Measurements from ENCODE around the gene RAB28. TPM values are rescaled to one million over a fixed set of nuclear protein-coding genes. Genes with fewer than 3 reads are reported as not detected.

The RAB28 gene
- total RNA-seq, 1 donor from 2014 or later, result 11.9 TPM

GRCh38 chr4:13509442-13509841 is 25.3 kb upstream of the RAB28 start:
- H3K4me2 ChIP-seq (ENCODE audit: low read length), result no peak overlapping the region
- FAIRE-seq, result no peak
- peaks cover 2% of the 10 kb centered on the region for H3K4me1 Mint-ChIP-seq (ENCODE audit: low read depth, unreplicated experiment)

GRCh38 chr4:13504374-13504773 is 20.2 kb upstream of the RAB28 start:
- Histone ChIP-seq H3K36me3 (ENCODE audit: insufficient read depth, low read length) (no peaks in the 10 kb centered on the region), H3K27me3 (ENCODE audit: insufficient read depth, low read length) (peaks cover 4% of the 10 kb centered on the region), H4K20me1 (ENCODE audit: insufficient read depth, low read length) (no peaks in the 10 kb centered on the region), H3K4me2 (ENCODE audit: low read length) (no peak overlapping the region), H3K4me1 (ENCODE audit: insufficient read depth, low read length) (no peaks in the 10 kb centered on the region), H3K9ac (ENCODE audit: low read length) (no peak overlapping the region), H3K4me3 (ENCODE audit: insufficient read depth, low read depth, low read length) (no peak overlapping the region), H3K9me3 (ENCODE audit: insufficient read depth, low read depth, low read length) (no peaks in the 10 kb centered on the region), H2AFZ (ENCODE audit: low read depth, low read length) (no peak overlapping the region), H3K27ac (ENCODE audit: low read depth, low read length) (no peak overlapping the region), H3K79me2 (ENCODE audit: insufficient read depth, low read length) (no peaks in the 10 kb centered on the region)
- Mint-ChIP-seq H3K27ac (ENCODE audit: unreplicated experiment) (no peak overlapping the region), H3K36me3 (ENCODE audit: low read depth, unreplicated experiment) (no peaks in the 10 kb centered on the region), H3K4me3 (ENCODE audit: unreplicated experiment) (no peak overlapping the region), H3K27me3 (ENCODE audit: low read depth, unreplicated experiment) (no peaks in the 10 kb centered on the region), H3K9me3 (ENCODE audit: unreplicated experiment) (no peaks in the 10 kb centered on the region), H3K4me1 (ENCODE audit: low read depth, unreplicated experiment) (no peaks in the 10 kb centered on the region)
- DNase-seq (ENCODE audit: low read depth) (no peak), FAIRE-seq (no peak)
- TF ChIP-seq CTCF (IDR thresholded peaks at IDR 0.05; ENCODE audit: insufficient read depth, low read depth, low read length) (no peak), EZH2 (IDR thresholded peaks at IDR 0.05; ENCODE audit: insufficient read depth, low read length) (no peak)

More at GRCh38 chr4:13509442-13509841, 25.3 kb upstream of the RAB28 start:
- no peak for TF ChIP-seq CTCF (IDR thresholded peaks at IDR 0.05; ENCODE audit: insufficient read depth, low read depth, low read length)
- TF ChIP-seq EZH2 (IDR thresholded peaks at IDR 0.05; ENCODE audit: insufficient read depth, low read length), result no peak
- no peaks in the 10 kb centered on the region for H3K36me3 ChIP-seq (ENCODE audit: insufficient read depth, low read length)
- no peaks in the 10 kb centered on the region for H3K79me2 ChIP-seq (ENCODE audit: insufficient read depth, low read length)
- H3K27me3 Mint-ChIP-seq (ENCODE audit: low read depth, unreplicated experiment), result no peaks in the 10 kb centered on the region
- H3K4me3 Mint-ChIP-seq (ENCODE audit: unreplicated experiment), result no peak overlapping the region
- H2AFZ ChIP-seq (ENCODE audit: low read depth, low read length), result no peak overlapping the region
- H3K27me3 ChIP-seq (ENCODE audit: insufficient read depth, low read length), result peaks cover 12% of the 10 kb centered on the region
- H3K9me3 Mint-ChIP-seq (ENCODE audit: unreplicated experiment), result no peaks in the 10 kb centered on the region
- H4K20me1 ChIP-seq (ENCODE audit: insufficient read depth, low read length), result no peaks in the 10 kb centered on the region
- H3K9me3 ChIP-seq (ENCODE audit: insufficient read depth, low read depth, low read length), result no peaks in the 10 kb centered on the region
- DNase-seq (ENCODE audit: low read depth), result no peak
- H3K27ac Mint-ChIP-seq (ENCODE audit: unreplicated experiment), result no peak overlapping the region
- H3K27ac ChIP-seq (ENCODE audit: low read depth, low read length), result no peak overlapping the region
- H3K36me3 Mint-ChIP-seq (ENCODE audit: low read depth, unreplicated experiment), result no peaks in the 10 kb centered on the region
- H3K4me3 ChIP-seq (ENCODE audit: insufficient read depth, low read depth, low read length), result no peak overlapping the region
- H3K4me1 ChIP-seq (ENCODE audit: insufficient read depth, low read length), result no peaks in the 10 kb centered on the region
- H3K9ac ChIP-seq (ENCODE audit: low read length), result no peak overlapping the region

GRCh38 chr4:13498469-13498868 is 14.3 kb upstream of the RAB28 start:
- Histone ChIP-seq H4K20me1 (ENCODE audit: insufficient read depth, low read length) (no peaks in the 10 kb centered on the region), H3K27me3 (ENCODE audit: insufficient read depth, low read length) (peaks cover 4% of the 10 kb centered on the region), H3K36me3 (ENCODE audit: insufficient read depth, low read length) (no peaks in the 10 kb centered on the region), H2AFZ (ENCODE audit: low read depth, low read length) (no peak overlapping the region), H3K9ac (ENCODE audit: low read length) (no peak overlapping the region), H3K27ac (ENCODE audit: low read depth, low read length) (no peak overlapping the region), H3K79me2 (ENCODE audit: insufficient read depth, low read length) (no peaks in the 10 kb centered on the region), H3K4me2 (ENCODE audit: low read length) (no peak overlapping the region), H3K4me3 (ENCODE audit: insufficient read depth, low read depth, low read length) (no peak overlapping the region), H3K9me3 (ENCODE audit: insufficient read depth, low read depth, low read length) (no peaks in the 10 kb centered on the region), H3K4me1 (ENCODE audit: insufficient read depth, low read length) (no peaks in the 10 kb centered on the region)
- H3K4me3 Mint-ChIP-seq (ENCODE audit: unreplicated experiment), result no peak overlapping the region
- DNase-seq (ENCODE audit: low read depth) (no peak), FAIRE-seq (no peak)
- no peaks in the 10 kb centered on the region for H3K4me1 Mint-ChIP-seq (ENCODE audit: low read depth, unreplicated experiment)
- no peak for TF ChIP-seq CTCF (IDR thresholded peaks at IDR 0.05; ENCODE audit: insufficient read depth, low read depth, low read length)
- no peak for TF ChIP-seq EZH2 (IDR thresholded peaks at IDR 0.05; ENCODE audit: insufficient read depth, low read length)
- no peaks in the 10 kb centered on the region for H3K36me3 Mint-ChIP-seq (ENCODE audit: low read depth, unreplicated experiment)
- H3K9me3 Mint-ChIP-seq (ENCODE audit: unreplicated experiment), result no peaks in the 10 kb centered on the region
- no peaks in the 10 kb centered on the region for H3K27me3 Mint-ChIP-seq (ENCODE audit: low read depth, unreplicated experiment)
- H3K27ac Mint-ChIP-seq (ENCODE audit: unreplicated experiment), result no peak overlapping the region
